GM12878 (cell line): Measurements from ENCODE around the gene PPEF1.

Experiments used
- CBX3 ChIP-seq: fragments of 200-600 bp; sonication (generic); IDR thresholded peaks from 2 replicates; pipeline ENCODE4 v1.6.1; 2016; ENCODE audit warnings: low read depth, borderline replicate concordance
- JUND ChIP-seq: IDR thresholded peaks from 2 replicates; pipeline ENCODE4 v1.6.1; 2012; ENCODE audit warnings: low read depth, mild to moderate bottlenecking, low read length, improper control_type of control experiment, moderate library complexity
- KDM1A ChIP-seq: fragments of 200-600 bp; sonication (generic); IDR thresholded peaks from 2 replicates; pipeline ENCODE4 v1.6.1; 2016; ENCODE audit warnings: borderline replicate concordance
- MLLT1 ChIP-seq: fragments of 450-650 bp; IDR thresholded peaks from 2 replicates; pipeline ENCODE4 v1.6.1; 2016; ENCODE audit warnings: mild to moderate bottlenecking
- POLR2A ChIP-seq: IDR thresholded peaks from 2 replicates; pipeline ENCODE4 v1.6.1; 2011; ENCODE audit warnings: low read depth, mild to moderate bottlenecking, low read length
- RUNX3 ChIP-seq: IDR thresholded peaks from 2 replicates; pipeline ENCODE4 v1.6.1; 2012; ENCODE audit warnings: low read length, inconsistent platforms
- SMARCA5 ChIP-seq: fragments of 450-650 bp; IDR thresholded peaks from 2 replicates; pipeline ENCODE4 v1.6.1; 2017; ENCODE audit warnings: mild to moderate bottlenecking
- SMC3 ChIP-seq: IDR thresholded peaks from 2 replicates; pipeline ENCODE4 v1.6.1; 2011; ENCODE audit warnings: low read length, improper control_type of control experiment, borderline replicate concordance
- USF2 ChIP-seq: IDR thresholded peaks from 2 replicates; pipeline ENCODE4 v1.6.1; 2011; ENCODE audit warnings: low read depth, low read length, improper control_type of control experiment, borderline replicate concordance
- ZBED1 ChIP-seq: IDR thresholded peaks from 2 replicates; pipeline ENCODE4 v1.6.1; 2016; ENCODE audit warnings: borderline replicate concordance

GRCh38 chrX:18681996-18682395 lies 25.4 kb upstream of the PPEF1 start:
- no peak for TF ChIP-seq RUNX3
- TF ChIP-seq KDM1A, result no peak
- no peak for TF ChIP-seq MLLT1
- TF ChIP-seq CBX3, result no peak
- no peak for TF ChIP-seq USF2
- no peak for TF ChIP-seq POLR2A
- no peak for TF ChIP-seq JUND
- no peak for TF ChIP-seq SMARCA5
- TF ChIP-seq SMC3, result no peak
- no peak for TF ChIP-seq ZBED1
